HG02763 (cell line): Measurements from ENCODE around the gene PHAF1.
A peak's percentile ranks its signal among the peaks of the same experiment; 100 is the strongest.

Source experiments
- ATAC-seq: cut with Tn5 transposase; IDR thresholded peaks from one replicate; pipeline ENCODE4 v1.9.1; 2021; ENCODE audit warnings: mild to moderate bottlenecking, moderate library complexity; ENCODE audit not compliant: unreplicated experiment

PHAF1 gene

GRCh38 chr16:67109407-67110135, at the start of gene PHAF1:
PHAF1 (plus strand) TSS chr16:67109941; CDS start chr16:67110176, 235 bp downstream.
- ATAC-seq, result peak; percentile 77

DNA sequence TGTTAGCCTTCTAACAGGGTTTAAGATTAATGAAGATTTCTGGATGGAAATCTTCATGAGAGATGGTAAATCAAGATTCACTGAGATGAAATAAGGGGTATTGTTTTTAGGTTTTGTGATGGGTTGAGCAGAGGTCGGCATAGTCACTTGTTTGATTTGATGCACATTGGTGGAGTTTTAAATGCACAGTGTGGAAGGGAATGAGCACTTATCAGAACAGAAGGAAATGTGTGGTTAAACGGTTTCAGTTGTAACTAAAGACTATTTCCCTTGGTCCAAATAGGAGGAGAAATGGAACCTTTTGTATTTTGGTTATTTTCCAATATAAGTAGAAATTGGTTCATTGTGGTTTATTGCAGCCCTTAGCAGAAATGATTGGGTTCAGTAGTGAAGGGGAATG, 46.7 kb upstream of the PHAF1 start:
- ATAC-seq, result no peak

DNA sequence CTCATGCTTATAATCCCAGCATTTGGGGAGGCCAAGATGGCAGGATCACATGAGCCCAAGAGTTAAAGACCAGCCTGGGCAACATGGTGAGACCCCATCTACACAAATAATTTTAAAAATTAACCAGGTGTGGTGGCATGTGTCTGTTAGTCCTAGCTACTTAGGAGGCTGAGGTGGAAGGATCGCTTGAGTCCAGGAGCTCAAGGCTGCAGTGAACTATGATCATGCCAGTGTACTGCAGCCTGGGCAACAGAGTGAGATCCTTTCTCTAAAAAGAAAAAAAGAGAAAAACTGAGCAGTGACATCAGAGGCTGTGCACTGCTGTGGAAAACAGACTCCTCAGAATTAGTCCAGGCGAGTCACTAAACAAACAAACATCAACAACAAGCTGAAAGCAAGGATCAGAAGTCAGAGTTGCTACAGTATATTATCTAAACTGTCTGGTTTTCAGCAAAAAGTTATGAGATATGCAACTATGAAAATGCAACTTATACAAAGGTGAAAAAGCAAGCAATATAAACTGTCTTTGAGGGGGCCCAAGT, 41.5 kb upstream of the PHAF1 start:
- no peak for ATAC-seq

DNA sequence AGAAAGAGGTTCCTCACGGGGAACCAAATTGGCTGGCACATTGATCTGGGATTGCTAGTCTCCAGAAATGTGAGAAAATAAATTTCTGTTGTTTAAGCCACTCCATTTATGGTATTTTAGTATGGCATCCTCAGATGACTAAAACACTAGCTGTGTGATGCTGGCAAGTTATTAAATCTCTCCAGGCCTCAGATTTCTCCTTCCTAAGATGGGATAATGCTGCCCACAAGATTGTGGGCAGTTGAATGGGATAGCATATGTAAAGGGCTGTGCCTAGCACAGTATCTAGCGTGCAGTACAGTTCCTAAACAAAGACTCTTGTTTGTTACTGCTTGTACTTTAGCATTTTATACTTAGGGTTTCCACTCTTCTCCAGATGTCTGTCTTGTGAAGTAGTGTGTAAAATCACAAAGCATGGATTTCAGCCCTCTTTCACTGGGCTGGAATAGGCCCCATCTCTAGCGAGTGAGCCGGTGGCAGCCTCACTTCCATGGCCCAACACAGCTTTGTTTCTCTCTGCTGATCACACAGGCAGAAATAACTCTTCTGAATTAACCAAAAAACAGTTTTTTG, 38.2 kb upstream of the PHAF1 start:
- no peak for ATAC-seq

GRCh38 chr16:67075331-67075730, 34.4 kb upstream of the PHAF1 start:
- no peak for ATAC-seq

- ATAC-seq, result no peak
Measured at GRCh38 chr16:67077871-67078270, 31.9 kb upstream of the PHAF1 start.

GRCh38 chr16:67082100-67082499, 27.6 kb upstream of the PHAF1 start:
- ATAC-seq, result no peak

DNA sequence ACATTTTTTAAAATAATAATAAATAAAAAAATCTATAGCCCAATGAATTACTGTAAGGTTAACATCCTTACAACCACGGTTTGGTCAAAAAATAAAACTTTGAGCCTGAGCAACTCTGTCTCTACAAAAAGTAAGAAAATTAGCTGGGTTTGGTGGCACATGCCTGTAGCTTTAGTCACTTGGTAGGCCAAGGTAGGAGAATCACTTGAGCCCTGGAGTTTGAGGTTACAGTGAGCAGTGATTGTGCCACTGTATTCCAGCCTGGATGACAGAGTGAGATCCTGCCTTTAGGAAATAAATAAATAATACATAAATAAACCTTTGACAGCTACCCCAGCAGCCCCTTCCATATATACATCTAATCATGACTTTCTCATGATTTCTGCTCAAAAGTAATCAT, 26.9 kb upstream of the PHAF1 start:
- no peak for ATAC-seq

DNA sequence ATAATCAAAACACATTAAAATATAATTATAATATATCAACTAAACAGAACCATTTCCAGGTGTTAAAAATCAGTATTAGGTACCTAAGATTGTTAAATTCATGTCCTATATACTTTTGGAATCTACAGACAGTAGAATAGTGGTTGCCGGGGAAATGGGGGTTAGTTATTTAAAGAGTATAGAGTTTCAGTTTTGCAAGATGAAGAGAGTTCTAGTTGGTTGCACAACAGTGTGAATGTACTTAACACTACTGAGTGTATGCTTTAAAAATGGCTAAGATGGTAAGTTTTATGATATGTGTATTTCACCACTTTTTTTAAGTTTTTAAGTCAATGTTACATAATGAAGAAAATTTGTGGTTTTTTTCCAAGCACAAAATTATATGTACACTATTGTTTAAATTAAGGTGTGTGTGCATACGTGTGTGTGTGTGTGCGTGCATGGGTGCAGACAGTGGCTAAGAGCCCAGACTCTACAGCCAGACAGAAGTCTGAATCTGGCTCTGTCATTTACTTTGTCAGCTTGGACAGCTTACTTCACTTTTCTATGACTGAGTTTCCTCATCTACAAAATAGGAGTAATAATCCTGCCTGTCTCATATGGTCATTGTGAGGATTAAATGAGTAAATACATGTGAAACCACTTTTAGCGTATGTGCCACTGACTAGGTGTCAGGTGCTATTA, 25.3 kb upstream of the PHAF1 start:
- peak; percentile 53 for ATAC-seq

DNA sequence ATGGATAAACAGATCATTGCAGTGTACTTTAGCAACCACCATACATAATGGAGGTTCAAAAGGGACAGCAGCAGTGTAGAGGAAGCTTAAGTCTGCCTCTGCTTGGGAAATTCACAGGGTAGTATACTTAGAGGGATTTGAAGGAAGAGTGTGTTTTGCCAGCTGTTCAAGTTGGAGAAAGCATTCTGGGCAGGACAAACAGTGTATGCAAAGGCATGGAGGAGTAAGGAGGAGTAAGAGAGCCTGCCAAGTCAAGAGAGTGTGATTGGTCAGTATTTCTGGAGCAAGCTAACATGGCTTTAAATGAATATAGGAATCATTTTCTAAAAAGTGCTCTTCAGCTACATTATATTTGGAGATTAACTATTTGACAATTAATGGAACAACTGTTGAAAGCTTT, 22.9 kb upstream of the PHAF1 start:
- ATAC-seq, result no peak

DNA sequence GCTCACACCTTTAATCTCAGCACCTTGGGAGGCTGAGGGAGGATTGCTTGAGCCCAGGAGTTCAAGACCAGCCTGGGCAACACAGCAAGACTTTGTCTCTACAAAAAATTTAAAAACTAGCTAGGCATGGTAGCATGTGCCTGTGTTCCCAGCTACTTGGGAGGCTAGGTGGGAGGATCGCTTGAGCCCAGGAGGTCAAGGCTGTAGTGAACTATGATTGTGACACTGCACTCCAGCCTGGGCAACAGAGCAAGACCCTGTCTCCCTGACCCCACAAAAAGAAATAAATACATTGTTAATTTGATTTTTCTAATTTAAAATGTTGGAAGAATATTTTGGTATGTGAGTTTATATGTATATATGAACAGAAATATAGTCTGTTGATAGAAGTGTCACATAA, 22.4 kb upstream of the PHAF1 start:
- ATAC-seq, result no peak

- ATAC-seq, result no peak
Measured at GRCh38 chr16:67087803-67088202, 21.9 kb upstream of the PHAF1 start.

DNA sequence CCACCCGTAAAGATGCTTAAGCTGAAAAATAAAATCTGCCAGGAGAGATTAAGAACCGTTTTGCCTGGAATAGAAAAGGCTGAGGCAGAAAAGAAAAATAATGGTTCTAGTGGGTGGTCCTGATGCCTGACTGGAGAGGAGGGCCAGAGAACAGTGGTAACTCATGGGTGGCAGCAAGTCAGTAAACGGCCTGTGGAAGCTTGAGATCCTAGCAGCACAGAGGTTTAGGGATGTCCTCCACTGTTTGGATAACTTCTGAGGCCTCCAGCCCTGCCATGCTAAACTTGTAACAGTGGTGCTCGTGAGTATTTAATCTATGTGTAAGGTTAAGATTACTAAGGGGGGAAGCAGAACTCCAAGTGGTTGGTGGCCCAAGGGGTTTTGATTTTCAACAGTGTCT, 21.2 kb upstream of the PHAF1 start:
- no peak for ATAC-seq

GRCh38 chr16:67089101-67089500, 20.6 kb upstream of the PHAF1 start:
- ATAC-seq, result no peak

DNA sequence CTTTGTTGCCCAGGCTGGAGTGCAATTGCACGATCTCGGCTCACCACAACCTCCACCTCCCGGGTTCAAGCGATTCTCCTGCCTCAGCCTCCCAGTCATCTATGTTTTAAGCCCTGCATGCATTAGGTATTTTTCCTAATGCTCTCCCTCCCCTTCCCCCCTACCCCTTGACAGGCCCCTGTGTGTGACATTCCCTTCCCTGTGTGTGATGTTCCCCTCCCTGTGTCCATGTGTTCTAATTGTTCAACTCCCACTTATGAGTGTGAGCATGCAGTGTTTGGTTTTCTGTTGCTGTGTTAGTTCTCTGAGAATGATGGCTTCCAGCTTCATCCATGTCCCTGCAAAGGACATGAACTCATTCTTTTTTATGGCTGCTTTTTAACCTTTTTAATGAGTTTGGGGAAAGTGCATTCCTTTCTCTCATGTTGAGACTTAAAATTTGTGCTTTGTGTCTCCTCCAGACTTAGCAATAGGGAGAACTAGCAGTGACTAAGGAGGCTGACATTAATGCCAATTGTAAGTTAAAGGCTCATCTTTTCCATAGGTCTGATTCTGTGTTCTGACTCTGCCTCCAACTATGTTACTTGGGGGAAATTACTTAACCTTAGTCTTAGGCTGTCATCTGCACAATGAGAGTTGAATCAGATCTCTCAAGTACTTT, 17.7 kb upstream of the PHAF1 start:
- ATAC-seq, result no peak

DNA sequence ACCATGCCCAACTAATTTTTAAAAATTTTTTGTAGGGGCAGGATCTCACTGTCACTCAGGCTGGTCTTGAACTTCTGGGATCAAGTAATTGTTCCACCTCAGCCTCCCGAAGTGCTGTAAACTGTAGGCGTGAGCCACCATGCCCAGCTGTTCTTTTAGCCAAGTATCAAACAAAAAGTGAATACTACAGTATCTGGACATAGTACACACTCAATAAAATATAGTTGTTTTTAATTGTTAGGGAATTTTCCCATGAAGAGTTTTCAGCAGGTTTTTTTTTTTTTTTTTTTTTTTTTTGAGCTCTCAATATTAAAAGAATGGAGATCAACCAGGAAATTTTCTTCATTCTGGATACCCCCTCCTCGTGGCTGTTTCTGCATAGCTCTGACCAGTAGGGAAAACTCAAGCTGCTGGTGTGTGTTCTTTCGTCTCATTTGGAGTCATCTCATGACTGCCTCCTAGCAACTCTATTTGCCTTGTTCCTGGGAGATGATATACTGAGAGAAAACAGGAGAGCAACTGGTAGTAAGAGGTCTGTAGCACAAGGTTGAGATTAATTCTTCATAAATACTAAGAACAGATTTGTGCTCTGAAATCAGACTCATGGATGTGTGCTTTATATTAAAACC, 16.5 kb upstream of the PHAF1 start:
- no peak for ATAC-seq

- ATAC-seq, result no peak
Measured at GRCh38 chr16:67098599-67098998, 11.1 kb upstream of the PHAF1 start.

DNA sequence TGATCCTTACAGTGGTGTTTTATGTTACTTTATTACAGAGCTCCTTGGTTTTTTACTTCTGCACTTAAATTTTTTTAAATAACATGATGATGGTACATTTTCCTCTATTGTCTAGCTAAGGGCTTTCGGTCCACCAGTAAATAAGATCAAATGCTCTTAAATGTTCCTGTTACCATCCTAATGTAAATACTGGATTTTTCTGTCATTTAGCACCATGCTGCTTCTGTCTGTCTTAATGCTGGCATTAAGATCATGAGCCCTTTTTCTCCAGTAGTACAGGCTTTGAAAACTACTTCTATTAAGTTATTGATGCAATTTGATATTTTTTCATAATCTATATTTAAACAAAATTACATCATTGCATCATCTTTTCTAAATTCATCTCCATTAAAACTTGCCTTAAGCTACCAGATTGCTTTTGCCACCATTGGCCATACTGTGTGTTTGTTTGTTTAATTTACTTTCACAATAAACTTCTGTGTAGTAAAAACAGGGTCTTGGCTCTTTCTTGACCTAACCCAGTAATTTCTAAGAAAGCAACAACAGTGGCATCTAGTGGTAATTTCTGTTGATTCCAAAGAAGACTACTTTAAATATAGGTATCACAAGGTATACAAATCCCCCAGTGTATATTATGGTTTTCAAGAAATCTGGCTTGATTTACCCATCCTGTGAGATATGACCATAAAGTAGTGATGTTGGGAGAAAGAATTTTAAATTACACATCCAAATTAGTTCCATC, 9.0 kb upstream of the PHAF1 start:
- ATAC-seq, result no peak

DNA sequence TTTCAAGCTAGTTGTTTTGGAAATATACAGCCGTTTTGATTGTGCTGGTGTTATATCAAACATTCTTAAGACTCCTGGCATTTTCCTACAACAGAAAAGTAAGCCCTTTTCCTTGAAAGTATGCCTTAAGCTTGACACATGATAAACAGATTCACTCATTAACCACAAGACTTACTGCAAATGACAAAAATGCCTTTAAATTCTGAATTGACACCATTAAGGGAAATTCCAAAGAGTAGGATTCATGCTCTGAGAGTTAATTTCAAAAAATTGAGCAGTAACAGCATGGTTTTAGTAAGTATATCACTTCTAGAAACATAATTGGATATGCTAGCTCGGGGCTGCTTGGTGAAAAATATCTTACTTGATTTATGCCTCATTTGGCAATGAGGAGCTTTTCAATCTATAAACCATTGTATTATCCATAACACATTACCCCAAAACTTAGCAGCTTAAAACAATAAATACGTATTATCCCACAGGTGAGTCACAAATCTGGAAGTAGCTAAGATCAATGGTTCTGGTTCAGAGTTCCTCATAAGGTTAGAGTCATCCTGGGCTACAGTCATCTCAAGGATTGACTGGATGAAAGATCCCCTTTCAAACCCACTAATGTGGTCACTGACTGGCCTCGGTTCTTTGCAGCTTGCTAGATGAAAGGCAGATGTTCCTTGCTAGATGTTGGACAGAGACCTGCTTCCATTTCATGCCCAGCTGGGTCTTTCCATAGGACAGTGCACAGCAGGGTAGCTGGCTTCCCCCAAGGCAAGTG, 8.2 kb upstream of the PHAF1 start:
- no peak for ATAC-seq

DNA sequence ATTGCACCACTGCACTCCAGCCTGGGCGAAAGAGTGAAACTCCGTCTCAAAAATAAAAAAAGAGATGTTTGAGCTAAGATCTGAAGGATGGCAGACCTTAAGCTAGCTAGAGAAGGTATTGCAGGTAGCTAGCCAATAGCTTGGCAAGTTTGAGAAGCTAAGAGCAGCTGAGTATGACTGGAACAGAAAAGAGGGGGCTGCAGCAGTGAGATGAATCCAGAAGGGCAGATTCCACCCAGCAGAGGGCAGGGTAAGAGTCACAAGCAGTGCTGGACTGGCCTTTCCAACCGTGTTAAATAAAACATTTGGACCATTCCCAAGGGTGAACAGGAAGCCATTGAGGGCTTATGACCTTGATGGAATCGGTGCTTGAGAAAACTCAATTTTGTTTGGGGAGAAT, 5.7 kb upstream of the PHAF1 start:
- ATAC-seq, result no peak
